GM12878 (cell line): ENCODE data around the gene TPCN1. TPM values are rescaled to one million over a fixed set of nuclear protein-coding genes. Genes with fewer than 3 reads are reported as not detected.

Source experiments
- BCLAF1 ChIP-seq: fragments of 450-650 bp; IDR thresholded peaks from 2 replicates; pipeline ENCODE4 v1.6.1; 2017; ENCODE audit warnings: antibody characterized with exemption, mild to moderate bottlenecking, moderate library complexity
- BRCA1 ChIP-seq: IDR thresholded peaks from 2 replicates; pipeline ENCODE4 v1.6.1; 2011; ENCODE audit warnings: low read depth, low read length, improper control_type of control experiment
- CREM ChIP-seq: IDR thresholded peaks from 2 replicates; pipeline ENCODE4 v1.6.1; 2014; ENCODE audit warnings: antibody characterized with exemption, low read depth
- CTCF ChIP-seq, 3 experiments: IDR thresholded peaks in 2 of 3; conservative IDR thresholded peaks in 1 of 3; 2 replicates each; pipeline ENCODE4 v1.5.1; 2011; ENCODE audit warnings: low read depth in 3 of 3, low read length in 3 of 3, mild to moderate bottlenecking in 3 of 3, control low read depth in 2 of 3, moderate library complexity in 2 of 3, inconsistent platforms in 1 of 3, mixed read lengths in 1 of 3; ENCODE audit not compliant: control insufficient read depth in 2 of 3, insufficient read depth in 1 of 3; ENCODE audit errors: extremely low read depth in 1 of 3
- EED ChIP-seq: sonication (generic); IDR thresholded peaks from 2 replicates; pipeline ENCODE4 v1.6.1; 2016; ENCODE audit warnings: antibody characterized with exemption, low read depth
- ELK1 ChIP-seq: IDR thresholded peaks from 2 replicates; pipeline ENCODE4 v1.6.1; 2012; ENCODE audit warnings: low read depth, low read length, improper control_type of control experiment
- GABPA ChIP-seq: IDR thresholded peaks from 2 replicates; pipeline ENCODE4 v1.6.1; 2014; ENCODE audit warnings: antibody characterized with exemption, low read depth, mild to moderate bottlenecking, inconsistent platforms
- HCFC1 ChIP-seq: fragments of 150-350 bp; IDR thresholded peaks from 2 replicates; pipeline ENCODE4 v1.6.1; 2014; ENCODE audit warnings: low read length
- HDGF ChIP-seq: fragments of 450-650 bp; IDR thresholded peaks from 2 replicates; pipeline ENCODE4 v1.6.1; 2016; ENCODE audit warnings: antibody characterized with exemption
- HSF1 ChIP-seq: fragments of 150-350 bp; IDR thresholded peaks from 2 replicates; pipeline ENCODE4 v1.6.1; 2014; ENCODE audit warnings: mild to moderate bottlenecking, low read depth, low read length
- KDM1A ChIP-seq: fragments of 200-600 bp; sonication (generic); IDR thresholded peaks from 2 replicates; pipeline ENCODE4 v1.6.1; 2016; ENCODE audit warnings: borderline replicate concordance
- KLF5 ChIP-seq: fragments of 450-650 bp; IDR thresholded peaks from 2 replicates; pipeline ENCODE4 v1.6.1; 2014; ENCODE audit warnings: mild to moderate bottlenecking; ENCODE audit not compliant: partially characterized antibody
- NBN ChIP-seq: fragments of 450-650 bp; IDR thresholded peaks from 2 replicates; pipeline ENCODE4 v1.6.1; 2016
- NKRF ChIP-seq: fragments of 450-650 bp; conservative IDR thresholded peaks from 2 replicates; pipeline ENCODE4 v1.6.1; 2017; ENCODE audit warnings: mild to moderate bottlenecking, moderate library complexity
- NR2F1 ChIP-seq: fragments of 450-650 bp; conservative IDR thresholded peaks from 2 replicates; pipeline ENCODE4 v1.6.1; 2017; ENCODE audit warnings: mild to moderate bottlenecking
- RCOR1 ChIP-seq: conservative IDR thresholded peaks from 2 replicates; pipeline ENCODE4 v1.6.1; 2012; ENCODE audit warnings: low read depth, low read length, improper control_type of control experiment
- RUNX3 ChIP-seq: IDR thresholded peaks from 2 replicates; pipeline ENCODE4 v1.6.1; 2012; ENCODE audit warnings: low read length, inconsistent platforms
- TBL1XR1 ChIP-seq: IDR thresholded peaks from 2 replicates; pipeline ENCODE4 v1.6.1; 2012; ENCODE audit warnings: low read depth, low read length, improper control_type of control experiment
- ZZZ3 ChIP-seq: IDR thresholded peaks from 2 replicates; pipeline ENCODE4 v1.6.1; 2011; ENCODE audit warnings: low read depth; ENCODE audit not compliant: control insufficient read depth, insufficient read length
- polyA plus RNA-seq, 11 experiments: library from polyadenylated mRNA; depleted of rRNA in 4 of 11; unstranded in 6 of 11; stranded (reverse) in 5 of 11; fragments of >200 nt; fragmentation: Nextera tagmentation in 4 of 11; fragmentation: Illumina TruSeq in 1 of 11; extraction: Ambion mirVana in 4 of 11; extraction: Trizol in 1 of 11; gene quantifications; 1 replicate in 1 of 11; 2 replicates in 10 of 11; pipeline versions ENCODE4 v1.2.1 to v1.2.3, GENCODE V29; 2011 to 2016; ENCODE audit warnings: inconsistent platforms in 2 of 11, missing spikeins in 2 of 11, low read depth in 1 of 11
- total RNA-seq, 4 experiments: library from RNA; depleted of rRNA in 3 of 4; stranded (reverse); fragments of >200 nt in 3 of 4; fragmentation: Illumina TruSeq in 1 of 4; extraction: Trizol in 1 of 4; gene quantifications; 2 replicates each; pipeline versions ENCODE4 v1.2.1 to v1.2.3, GENCODE V29; 2013 to 2021

TPCN1 gene
- total and polyA plus RNA-seq, 10 of the 15 experiments (the other 5 are each of a cell fraction or from before 2014, with no cell fraction given), result 0.79 to 30.9 (median 19.4) TPM

GRCh38 chr12:113208041-113208934 is 13.0 kb upstream of the TPCN1 start (continued):
- TF ChIP-seq NBN, result peak; percentile 99
- TF ChIP-seq BRCA1, result no peak
- peak; percentile 96 for TF ChIP-seq RUNX3
- TF ChIP-seq EED, result peak; percentile 97
- TF ChIP-seq ZZZ3, result no peak
- TF ChIP-seq HCFC1, result no peak
- no peak for TF ChIP-seq CTCF (IDR thresholded peaks at IDR 0.05 in 2 of 3, conservative IDR thresholded peaks at IDR 0.05 in 1 of 3; ENCODE audit: control insufficient read depth in 2 of 3, extremely low read depth in 1 of 3, insufficient read depth in 1 of 3, low read depth in 3 of 3, low read length in 3 of 3)
- TF ChIP-seq HDGF, result peak; percentile 75; the same call in 1 of the 2 replicates
- peak; percentile 45; the same call in 1 of the 2 replicates for TF ChIP-seq RCOR1
- TF ChIP-seq CREM, result peak; percentile 85
- TF ChIP-seq KDM1A, result no peak
- TF ChIP-seq ELK1, result no peak; the same call in 1 of the 2 replicates
- TF ChIP-seq KLF5, result peak; percentile 32
- TF ChIP-seq HSF1, result no peak
- TF ChIP-seq NR2F1, result peak; percentile 99
- TF ChIP-seq BCLAF1, result no peak
- TF ChIP-seq GABPA, result peak; percentile 50
- TF ChIP-seq NKRF, result 0 out of 2 replicates have a peak, but pooled peaks have one; percentile 13
- TF ChIP-seq TBL1XR1, result peak; percentile 89; the same call in 1 of the 2 replicates
